PC-3 (cell line): Measurements from ENCODE around the gene ITLN2. TPM values are rescaled to one million over a fixed set of nuclear protein-coding genes. Genes with fewer than 3 reads are reported as not detected.

ENCODE experiments used
- ATAC-seq: fragments of 200-7000 bp; cut with Tn5 transposase; 2 replicates; pipeline ENCODE4 v1.9.1; 2020; ENCODE audit warnings: mild to moderate bottlenecking, moderate library complexity
- BruUV-seq: library from RNA; stranded (reverse); fragments of 400-500 nt; replicated peaks from 2 replicates; lab custom pipeline; 2021; lab: Mats Ljungman, UMichigan
- CTCF ChIA-PET: fragments of 300-600 bp; sonication (Branson Sonifier 250); formaldehyde crosslinking; loops from one replicate; lab custom pipeline; 2022; ENCODE audit warnings: antibody characterized with exemption; lab: Charles Lee
- POLR2A ChIA-PET: fragments of 300-600 bp; sonication (Branson Sonifier 250); formaldehyde crosslinking; loops from one replicate; lab custom pipeline; 2022; ENCODE audit warnings: antibody characterized with exemption; ENCODE audit not compliant: unreplicated experiment; lab: Charles Lee
- DNase-seq: peaks from one replicate; pipeline ENCODE4 v3.0.0-alpha.2; 2015
- H2AFZ ChIP-seq: fragments of 300-600 bp; sonication (generic); 2 replicates; pipeline ENCODE4 v1.6.0; 2016; ENCODE audit warnings: antibody characterized with exemption, low read length
- H3F3A ChIP-seq: fragments of 300-600 bp; sonication (generic); one replicate; pipeline ENCODE4 v1.6.0; 2017; ENCODE audit warnings: antibody characterized with exemption, low read length, control low read depth, mild to moderate bottlenecking; ENCODE audit not compliant: unreplicated experiment
- H3K27ac ChIP-seq: fragments of 300-600 bp; sonication (generic); 2 replicates; pipeline ENCODE4 v1.5.1; 2016; ENCODE audit warnings: mild to moderate bottlenecking, low read length
- H3K27me3 ChIP-seq: fragments of 300-600 bp; sonication (generic); 2 replicates; pipeline ENCODE4 v1.6.1; 2016; ENCODE audit warnings: low read length, mixed read lengths
- H3K36me3 ChIP-seq: fragments of 300-600 bp; sonication (generic); 2 replicates; pipeline ENCODE4 v1.6.1; 2016; ENCODE audit warnings: low read depth, mixed run types, low read length, mixed read lengths
- H3K4me1 ChIP-seq: fragments of 300-600 bp; sonication (generic); 2 replicates; pipeline ENCODE4 v1.5.1; 2016; ENCODE audit warnings: low read length; ENCODE audit not compliant: insufficient read depth
- H3K4me2 ChIP-seq: fragments of 300-600 bp; sonication (generic); 2 replicates; pipeline ENCODE4 v1.6.0; 2016; ENCODE audit warnings: low read length
- H3K4me3 ChIP-seq: fragments of 300-600 bp; sonication (generic); 2 replicates; pipeline ENCODE4 v1.5.1; 2016; ENCODE audit warnings: mild to moderate bottlenecking, low read length, mixed read lengths
- H3K79me2 ChIP-seq: fragments of 300-600 bp; sonication (generic); 2 replicates; pipeline ENCODE4 v1.6.1; 2017; ENCODE audit warnings: low read length, mixed read lengths
- H3K9ac ChIP-seq: fragments of 300-600 bp; sonication (generic); 2 replicates; pipeline ENCODE4 v1.6.0; 2016; ENCODE audit warnings: mild to moderate bottlenecking, low read length
- H3K9me2 ChIP-seq: fragments of 300-600 bp; sonication (generic); replicated peaks from 2 replicates; pipeline ENCODE4 v1.6.1; 2016; ENCODE audit warnings: mixed run types, low read length, mixed read lengths
- H3K9me3 ChIP-seq: fragments of 300-600 bp; sonication (generic); 2 replicates; pipeline ENCODE4 v1.6.1; 2016; ENCODE audit warnings: low read length, mixed read lengths
- H4K20me1 ChIP-seq: fragments of 300-600 bp; sonication (generic); 2 replicates; pipeline ENCODE4 v1.6.1; 2016; ENCODE audit warnings: low read length, mixed read lengths
- CTCF ChIP-seq: fragments of 300-600 bp; sonication (generic); conservative IDR thresholded peaks from 2 replicates; pipeline ENCODE4 v1.5.1; 2017; ENCODE audit warnings: antibody characterized with exemption, low read depth, mild to moderate bottlenecking, low read length
- EZH2 ChIP-seq: fragments of 300-600 bp; sonication (generic); IDR thresholded peaks from one replicate; pipeline ENCODE4 v1.6.1; 2017; ENCODE audit warnings: antibody characterized with exemption, mild to moderate bottlenecking, low read length; ENCODE audit not compliant: unreplicated experiment
- EZH2phosphoT487 ChIP-seq: fragments of 300-600 bp; sonication (generic); IDR thresholded peaks from 2 replicates; pipeline ENCODE4 v1.6.1; 2018; ENCODE audit warnings: mild to moderate bottlenecking, antibody characterized with exemption, low read length, borderline replicate concordance
- intact Hi-C: fragments of 100-400 bp; cut with micrococcal nuclease; formaldehyde crosslinking; loops from 2 replicates; pipeline ENCODE4 v1.9.0; 2023
- total RNA-seq: library from RNA; depleted of rRNA; stranded (reverse); fragments of >200 nt; gene quantifications from 2 replicates; pipeline ENCODE4 v1.2.3, GENCODE V29; 2014

The ITLN2 gene
- total RNA-seq, 1 experiment from 2014 or later, result not detected

GRCh38 chr1:160961419-160961818 is 6.8 kb upstream of the ITLN2 start:
- CTCF ChIA-PET, result no interaction called here
- TF ChIP-seq EZH2 (no peak), CTCF (no peak), EZH2phosphoT487 (no peak)
- Histone ChIP-seq H3K9ac (no peak overlapping the region), H3K4me3 (no peak overlapping the region), H3K36me3 (no peaks in the 10 kb centered on the region), H3K4me1 (no peaks in the 10 kb centered on the region), H3K9me2 (no peaks in the 10 kb centered on the region), H3F3A (no peaks in the 10 kb centered on the region), H2AFZ (no peak overlapping the region), H3K4me2 (no peak overlapping the region), H3K9me3 (no peaks in the 10 kb centered on the region), H3K79me2 (no peaks in the 10 kb centered on the region), H3K27me3 (no peaks in the 10 kb centered on the region), H3K27ac (no peak overlapping the region), H4K20me1 (no peaks in the 10 kb centered on the region)
- intact Hi-C loops, result no loop called here
- DNase-seq (no peak), ATAC-seq (no peak)
- BruUV-seq, result no TSS peak
- POLR2A ChIA-PET, result no interaction called here

GRCh38 chr1:160956966-160957365 is 2.4 kb upstream of the ITLN2 start:
- H4K20me1 ChIP-seq, result no peaks in the 10 kb centered on the region
- H3K27ac ChIP-seq, result no peak overlapping the region
- H3K9ac ChIP-seq, result no peak overlapping the region
- ATAC-seq (no peak), DNase-seq (no peak)
- no peaks in the 10 kb centered on the region for H3F3A ChIP-seq
- H3K9me3 ChIP-seq, result no peaks in the 10 kb centered on the region
- no peaks in the 10 kb centered on the region for H3K27me3 ChIP-seq
- POLR2A ChIA-PET, result no interaction called here
- no peak overlapping the region for H3K4me2 ChIP-seq
- intact Hi-C loops, result no loop called here
- no peak overlapping the region for H2AFZ ChIP-seq
- TF ChIP-seq EZH2phosphoT487 (no peak), CTCF (no peak), EZH2 (no peak)
- no TSS peak for BruUV-seq
- no peak overlapping the region for H3K4me3 ChIP-seq
- no peaks in the 10 kb centered on the region for H3K4me1 ChIP-seq
- no peaks in the 10 kb centered on the region for H3K9me2 ChIP-seq
- H3K36me3 ChIP-seq, result no peaks in the 10 kb centered on the region
- CTCF ChIA-PET, result no interaction called here
- H3K79me2 ChIP-seq, result no peaks in the 10 kb centered on the region

GRCh38 chr1:160953030-160953429 is 1.6 kb downstream of the ITLN2 start:
- DNase-seq (no peak), ATAC-seq (no peak)
- no peaks in the 10 kb centered on the region for H3F3A ChIP-seq
- H3K36me3 ChIP-seq, result no peaks in the 10 kb centered on the region
- TF ChIP-seq EZH2 (no peak), CTCF (no peak), EZH2phosphoT487 (no peak)
- no peaks in the 10 kb centered on the region for H3K27me3 ChIP-seq
- no peak overlapping the region for H3K27ac ChIP-seq
- no peaks in the 10 kb centered on the region for H3K79me2 ChIP-seq
- POLR2A ChIA-PET, result interaction anchor here (0.5 to 0.8 kb wide), 2 partner anchors 116 to 155 kb away, joined by 4 to 7 read pairs; no protein-coding TSS in a partner anchor
- H3K9me3 ChIP-seq, result no peaks in the 10 kb centered on the region
- H3K9me2 ChIP-seq, result no peaks in the 10 kb centered on the region
- CTCF ChIA-PET, result interaction anchor here (0.6 to 1.3 kb wide), 3 partner anchors 35 to 118 kb away, joined by 4 to 9 read pairs (median 4); no protein-coding TSS in a partner anchor
- H2AFZ ChIP-seq, result no peak overlapping the region
- H3K4me3 ChIP-seq, result no peak overlapping the region
- no peak overlapping the region for H3K9ac ChIP-seq
- H3K4me2 ChIP-seq, result no peak overlapping the region
- peaks cover 25% of the 10 kb centered on the region for H3K4me1 ChIP-seq
- no peaks in the 10 kb centered on the region for H4K20me1 ChIP-seq
- no TSS peak for BruUV-seq
- intact Hi-C loops, result no loop called here
